PFSK-1 (cell line): ENCODE measurements around the gene PREPL.

Source experiments
- FOXP2 ChIP-seq: optimal IDR thresholded peaks from 2 replicates; pipeline ENCODE3; 2011; ENCODE audit warnings: borderline replicate concordance, control low read depth, inconsistent platforms; ENCODE audit not compliant: insufficient read depth; ENCODE audit errors: extremely low read length, extremely low read depth
- POLR2AphosphoS5 ChIP-seq: IDR thresholded peaks from 2 replicates; pipeline ENCODE4 v1.6.1; 2012; ENCODE audit warnings: low read depth, mild to moderate bottlenecking, control low read depth, low read length, moderate library complexity
- SIN3A ChIP-seq: IDR thresholded peaks from 2 replicates; pipeline ENCODE4 v1.6.1; 2012; ENCODE audit warnings: mild to moderate bottlenecking, low read length, moderate library complexity, borderline replicate concordance; ENCODE audit not compliant: insufficient read depth
- TAF1 ChIP-seq: IDR thresholded peaks from 2 replicates; pipeline ENCODE4 v1.6.1; 2012; ENCODE audit warnings: low read length, control low read depth, borderline replicate concordance; ENCODE audit not compliant: insufficient read depth
- TF ChIP-seq, protein P1 (sequence below), 2 experiments: IDR thresholded peaks; 2 replicates each; pipeline versions ENCODE4 v1.6.1 to v1.8.0; 2011 to 2012; ENCODE audit warnings: low read depth in 2 of 2, low read length in 2 of 2, control low read depth in 1 of 2, inconsistent platforms in 1 of 2, mild to moderate bottlenecking in 1 of 2, moderate library complexity in 1 of 2; ENCODE audit not compliant: insufficient read depth in 1 of 2

DNA sequence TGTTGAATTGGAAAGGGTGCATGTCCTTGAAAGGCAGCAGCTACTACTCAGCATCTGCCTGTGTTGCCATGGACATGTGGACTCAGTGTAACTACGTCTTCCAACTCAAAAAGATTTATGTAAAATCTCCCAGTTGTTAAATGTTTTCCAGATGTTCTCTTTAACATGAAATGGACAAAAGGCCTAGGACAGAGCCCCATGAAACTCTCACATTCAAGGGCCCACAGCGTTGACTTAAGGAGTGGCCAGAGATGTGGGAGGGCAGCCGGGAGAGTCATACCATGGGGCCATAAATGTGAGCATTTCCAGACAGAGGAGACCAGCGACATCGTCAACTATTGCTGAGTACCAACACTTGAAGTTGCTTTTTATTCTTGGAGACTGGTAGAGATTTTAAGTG lies 76.1 kb downstream of the PREPL start:
- TF ChIP-seq TAF1 (no peak), SIN3A (no peak), POLR2AphosphoS5 (no peak), FOXP2 (no peak)
- TF ChIP-seq, protein P1, sequence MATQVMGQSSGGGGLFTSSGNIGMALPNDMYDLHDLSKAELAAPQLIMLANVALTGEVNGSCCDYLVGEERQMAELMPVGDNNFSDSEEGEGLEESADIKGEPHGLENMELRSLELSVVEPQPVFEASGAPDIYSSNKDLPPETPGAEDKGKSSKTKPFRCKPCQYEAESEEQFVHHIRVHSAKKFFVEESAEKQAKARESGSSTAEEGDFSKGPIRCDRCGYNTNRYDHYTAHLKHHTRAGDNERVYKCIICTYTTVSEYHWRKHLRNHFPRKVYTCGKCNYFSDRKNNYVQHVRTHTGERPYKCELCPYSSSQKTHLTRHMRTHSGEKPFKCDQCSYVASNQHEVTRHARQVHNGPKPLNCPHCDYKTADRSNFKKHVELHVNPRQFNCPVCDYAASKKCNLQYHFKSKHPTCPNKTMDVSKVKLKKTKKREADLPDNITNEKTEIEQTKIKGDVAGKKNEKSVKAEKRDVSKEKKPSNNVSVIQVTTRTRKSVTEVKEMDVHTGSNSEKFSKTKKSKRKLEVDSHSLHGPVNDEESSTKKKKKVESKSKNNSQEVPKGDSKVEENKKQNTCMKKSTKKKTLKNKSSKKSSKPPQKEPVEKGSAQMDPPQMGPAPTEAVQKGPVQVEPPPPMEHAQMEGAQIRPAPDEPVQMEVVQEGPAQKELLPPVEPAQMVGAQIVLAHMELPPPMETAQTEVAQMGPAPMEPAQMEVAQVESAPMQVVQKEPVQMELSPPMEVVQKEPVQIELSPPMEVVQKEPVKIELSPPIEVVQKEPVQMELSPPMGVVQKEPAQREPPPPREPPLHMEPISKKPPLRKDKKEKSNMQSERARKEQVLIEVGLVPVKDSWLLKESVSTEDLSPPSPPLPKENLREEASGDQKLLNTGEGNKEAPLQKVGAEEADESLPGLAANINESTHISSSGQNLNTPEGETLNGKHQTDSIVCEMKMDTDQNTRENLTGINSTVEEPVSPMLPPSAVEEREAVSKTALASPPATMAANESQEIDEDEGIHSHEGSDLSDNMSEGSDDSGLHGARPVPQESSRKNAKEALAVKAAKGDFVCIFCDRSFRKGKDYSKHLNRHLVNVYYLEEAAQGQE (IDR thresholded peaks at IDR 0.05; ENCODE audit: insufficient read depth in 1 of 2, low read depth in 2 of 2, low read length in 2 of 2), result no peak
